ENCODE measurements around the gene TENT4A. TPM values are rescaled to one million over a fixed set of nuclear protein-coding genes. Genes with fewer than 3 reads are reported as not detected.

TENT4A gene
- total and polyA plus RNA-seq, 2 of the 4 experiments (the other 2 are of a cell fraction): 5.9 to 17.2 TPM

DNA sequence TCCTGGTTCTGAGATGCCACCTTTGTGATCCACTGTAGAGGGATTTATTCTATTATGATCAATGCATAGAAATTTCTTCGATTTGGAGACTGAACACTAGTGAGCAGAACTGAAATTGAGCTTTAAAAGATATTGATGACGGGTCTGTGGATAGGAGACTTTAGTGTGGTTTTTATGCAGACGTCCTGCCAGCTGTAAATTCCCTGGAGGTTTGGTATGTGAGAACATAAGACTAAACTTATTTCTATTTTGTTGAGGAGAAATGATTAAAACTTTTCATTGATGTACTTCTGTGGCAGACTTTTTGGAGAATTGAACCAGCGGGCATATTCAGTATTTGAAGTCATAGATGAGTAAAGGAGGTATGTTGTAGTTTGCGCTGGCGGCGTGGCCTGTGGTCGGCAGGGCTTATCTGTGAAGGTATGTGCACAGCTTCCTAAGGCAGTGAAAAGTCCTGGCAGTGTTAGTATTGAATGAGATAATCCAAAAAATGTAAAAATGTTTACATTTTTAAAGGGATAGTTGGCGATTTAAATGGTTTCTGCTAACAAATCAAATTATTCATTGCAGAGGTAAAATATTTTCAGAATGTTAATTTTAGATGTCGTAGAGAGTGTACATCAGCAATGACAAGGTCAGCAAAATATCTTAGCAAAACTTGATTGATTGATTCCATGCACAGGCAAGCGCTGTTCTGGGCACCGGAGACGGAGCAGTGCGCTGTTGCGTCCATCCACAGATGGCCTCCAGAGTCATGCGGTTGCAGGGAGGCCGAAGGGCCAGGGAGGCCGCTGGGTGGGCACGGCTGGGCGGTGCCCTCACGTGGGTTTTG lies 20.4 kb downstream of the TENT4A start:
- Histone ChIP-seq H2BK5ac (ENCODE audit: low read depth, low read length, poor library complexity, severe bottlenecking) (peak overlapping the region; percentile 95), H3K9me3 (ENCODE audit: control insufficient read depth, insufficient read depth, low read length) (no peaks in the 10 kb centered on the region), H3K9me1 (ENCODE audit: insufficient read depth, low read length) (peaks cover 27% of the 10 kb centered on the region), H3K18ac (ENCODE audit: low read depth, low read length) (peak overlapping the region; percentile 75), H3K4me2 (ENCODE audit: low read depth, low read length) (peak overlapping the region; percentile 80), H2BK15ac (ENCODE audit: low read depth, low read length) (peak overlapping the region; percentile 88; the same call in 1 of the 3 replicates), H3K23ac (ENCODE audit: low read depth, low read length) (peak overlapping the region; percentile 78; the same call in 1 of the 2 replicates), H3K56ac (ENCODE audit: extremely low read depth, insufficient read depth, low read length) (peak overlapping the region; percentile 82; the same call in 1 of the 2 replicates), H4K8ac (ENCODE audit: low read depth in 2 of 2, low read length in 2 of 2) (peak overlapping the region; percentile 84 to 92; a peak in 3 of 4 replicates), H4K5ac (ENCODE audit: low read depth, low read length) (peak overlapping the region; percentile 82), H4K91ac (ENCODE audit: insufficient read depth, low read depth, low read length) (peak overlapping the region; percentile 90), H3K9ac (ENCODE audit: low read depth, low read length) (peak overlapping the region; percentile 61; the same call in 1 of the 2 replicates), H2AK5ac (ENCODE audit: low read depth, low read length) (peak overlapping the region; percentile 72; the same call in 1 of the 2 replicates), H3K4me1 (ENCODE audit: control insufficient read depth, insufficient read depth, low read length) (peaks cover 38% of the 10 kb centered on the region), H2AK9ac (replicated peaks; ENCODE audit: low read depth, low read length, poor library complexity) (peak overlapping the region; percentile 62), H3K27me3 (ENCODE audit: control insufficient read depth, insufficient read depth, low read length) (no peaks in the 10 kb centered on the region), H2BK120ac (ENCODE audit: low read depth, low read length) (peak overlapping the region; percentile 78), H3K79me1 (ENCODE audit: low read depth in 1 of 2, low read length in 2 of 2) (peaks cover 31 to 58% of the 10 kb centered on the region in 2 experiments), H2BK20ac (ENCODE audit: low read depth, low read length) (peak overlapping the region; percentile 68), H2AFZ (replicated peaks; ENCODE audit: low read length, poor library complexity) (no peak overlapping the region), H4K20me1 (ENCODE audit: insufficient read depth, low read length) (peaks cover 36% of the 10 kb centered on the region), H3K4ac (ENCODE audit: low read depth, low read length) (peak overlapping the region; percentile 77), H3K4me3 (ENCODE audit: insufficient read depth, low read depth, low read length) (no peak overlapping the region), H3K27ac (ENCODE audit: insufficient read depth, low read length) (peak overlapping the region; percentile 96), H3K14ac (replicated peaks; ENCODE audit: low read depth, low read length) (peak overlapping the region; percentile 61), H3K36me3 (ENCODE audit: control insufficient read depth, insufficient read depth, low read length) (peaks cover 6% of the 10 kb centered on the region)
- intact Hi-C loops (cut with micrococcal nuclease): loop anchor here (2.0 to 5.0 kb wide), 2 partner anchors 21 to 101 kb away; partner anchors contain the start of genes NSUN2, SRD5A1 and TENT4A
- ChIA-PET POLR2A (ENCODE audit: unreplicated experiment) (interaction anchor here (0.6 kb wide), 1 partner anchor 1135 kb away, joined by 3 read pairs; the partner anchor contains the start of gene FASTKD3), CTCF (interaction anchor here (1.0 to 1.3 kb wide), 2 partner anchors 11 kb away, joined by 4 to 5 read pairs; no protein-coding TSS in a partner anchor)
- in situ Hi-C loops (cut with MboI; ENCODE audit: low sequenced_read_pairs): loop anchor here (25.0 kb wide), 1 partner anchor 1246 kb away; no protein-coding TSS in a partner anchor
- peak; percentile 94 for DNase-seq
- peak; percentile 82 for ATAC-seq (ENCODE audit: low read depth)
- BruUV-seq (replicated peaks): no TSS peak
- TF ChIP-seq FOS (IDR thresholded peaks at IDR 0.05; ENCODE audit: low read depth, low read length) (no peak), RFX5 (IDR thresholded peaks at IDR 0.05; ENCODE audit: low read depth, low read length) (no peak), MAZ (IDR thresholded peaks at IDR 0.05; ENCODE audit: borderline replicate concordance, low read depth, low read length) (no peak), SMC3 (IDR thresholded peaks at IDR 0.05; ENCODE audit: low read depth, low read length) (no peak), POLR2A (IDR thresholded peaks at IDR 0.05; ENCODE audit: low read depth, low read length) (no peak), RAD21 (IDR thresholded peaks at IDR 0.05; ENCODE audit: low read length) (no peak), BHLHE40 (IDR thresholded peaks at IDR 0.05; ENCODE audit: low read depth, low read length) (no peak; the same call in 1 of the 2 replicates), CHD1 (IDR thresholded peaks at IDR 0.05; ENCODE audit: low read depth, low read length) (0 out of 2 replicates have a peak, but pooled peaks have one; percentile 12)
- TF ChIP-seq, protein P1, sequence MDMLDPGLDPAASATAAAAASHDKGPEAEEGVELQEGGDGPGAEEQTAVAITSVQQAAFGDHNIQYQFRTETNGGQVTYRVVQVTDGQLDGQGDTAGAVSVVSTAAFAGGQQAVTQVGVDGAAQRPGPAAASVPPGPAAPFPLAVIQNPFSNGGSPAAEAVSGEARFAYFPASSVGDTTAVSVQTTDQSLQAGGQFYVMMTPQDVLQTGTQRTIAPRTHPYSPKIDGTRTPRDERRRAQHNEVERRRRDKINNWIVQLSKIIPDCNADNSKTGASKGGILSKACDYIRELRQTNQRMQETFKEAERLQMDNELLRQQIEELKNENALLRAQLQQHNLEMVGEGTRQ (IDR thresholded peaks at IDR 0.05; ENCODE audit: low read depth, low read length): no peak
- 60% methylated on average over 15 of the region's 21 CpGs; no CpG with 5 or more reads in 1 of the 2 experiments for WGBS, 2 experiments (ENCODE audit: extremely low coverage in 2 of 2, insufficient read length in 1 of 2)
- dilution Hi-C loops (cut with HindIII; ENCODE audit: low sequenced_read_pairs, unreplicated experiment): no loop called here
